BJ (cell line): ENCODE data around the gene CCDC146. TPM values are rescaled to one million over a fixed set of nuclear protein-coding genes. Genes with fewer than 3 reads are reported as not detected.
"Not testable (repeated sequence)": the region's sequence is repeated elsewhere in the genome, so short reads cannot be mapped to it uniquely, and the experiment has no call there.

Experiments used
- CTCF ChIA-PET: fragments of 350-600 bp; formaldehyde crosslinking; extraction: SDS; loops from one replicate; lab custom pipeline; 2021; ENCODE audit warnings: antibody characterized with exemption, inconsistent platforms; lab: Yijun Ruan, JAX
- POLR2A ChIA-PET: fragments of 300-600 bp; sonication (Branson Sonifier 250); formaldehyde crosslinking; extraction: SDS; loops from one replicate; lab custom pipeline; 2021; ENCODE audit warnings: antibody characterized with exemption; lab: Charles Lee
- DNase-seq: peaks from one replicate; pipeline ENCODE4 v3.0.0-alpha.2; 2011; ENCODE audit warnings: low read depth
- H3K27me3 ChIP-seq: 2 replicates; pipeline ENCODE4 v1.6.0; 2011; ENCODE audit warnings: low read length; ENCODE audit not compliant: control insufficient read depth, insufficient read depth
- H3K36me3 ChIP-seq: 2 replicates; pipeline ENCODE4 v1.5.1; 2011; ENCODE audit warnings: low read length; ENCODE audit not compliant: control insufficient read depth, insufficient read depth
- H3K4me3 ChIP-seq: 2 replicates; pipeline ENCODE4 v1.5.1; 2011; ENCODE audit warnings: low read depth, mild to moderate bottlenecking, control low read depth, low read length
- CTCF ChIP-seq: IDR thresholded peaks from 2 replicates; pipeline ENCODE4 v1.5.1; 2011; ENCODE audit warnings: low read depth, mild to moderate bottlenecking, control low read depth, inconsistent platforms, low read length, moderate library complexity; ENCODE audit not compliant: insufficient read depth
- polyA plus RNA-seq: library from polyadenylated mRNA; depleted of rRNA; stranded (reverse); fragments of >200 nt; gene quantifications from 2 replicates; pipeline ENCODE4 v1.2.3, GENCODE V29; 2011

CCDC146 gene
- polyA plus RNA-seq, 1 experiment: 1.3 TPM

GRCh38 chr7:77266291-77266794 lies 143.9 kb downstream of the CCDC146 start:
- TF ChIP-seq CTCF: no peak
- Histone ChIP-seq H3K36me3 (no peaks in the 10 kb centered on the region), H3K27me3 (no peaks in the 10 kb centered on the region), H3K4me3 (no peak overlapping the region)
- ChIA-PET CTCF (interaction anchor here (1.2 kb wide), 1 partner anchor 19 kb away, joined by 6 read pairs; no protein-coding TSS in a partner anchor), POLR2A (no interaction called here)
- no peak for DNase-seq

GRCh38 chr7:77269360-77270093 lies 147.1 kb downstream of the CCDC146 start:
- no peak for DNase-seq
- Histone ChIP-seq H3K36me3 (no peaks in the 10 kb centered on the region), H3K4me3 (no peak overlapping the region), H3K27me3 (no peaks in the 10 kb centered on the region)
- ChIA-PET CTCF (interaction anchor here (1.1 to 1.4 kb wide), 2 partner anchors 13 to 16 kb away, joined by 3 to 4 read pairs; no protein-coding TSS in a partner anchor), POLR2A (no interaction called here)
- no peak for TF ChIP-seq CTCF

- ChIA-PET CTCF (interaction anchor here (1.1 to 1.4 kb wide), 2 partner anchors 12 to 17 kb away, joined by 3 to 4 read pairs; no protein-coding TSS in a partner anchor), POLR2A (no interaction called here)
- Histone ChIP-seq H3K36me3 (no peaks in the 10 kb centered on the region), H3K4me3 (no peak overlapping the region), H3K27me3 (no peaks in the 10 kb centered on the region)
- no peak for TF ChIP-seq CTCF
- DNase-seq: no peak
These were observed 147.7 kb downstream of the CCDC146 start for GRCh38 chr7:77270094-77270480.

GRCh38 chr7:77271766-77272165 lies 149.4 kb downstream of the CCDC146 start:
- no peak for TF ChIP-seq CTCF
- POLR2A ChIA-PET: interaction anchor here (0.6 kb wide), 1 partner anchor 1722 kb away, joined by 3 read pairs; no protein-coding TSS in a partner anchor
- Histone ChIP-seq H3K4me3 (no peak overlapping the region), H3K36me3 (no peaks in the 10 kb centered on the region), H3K27me3 (no peaks in the 10 kb centered on the region)
- DNase-seq: no peak
- CTCF ChIA-PET: interaction anchor here (1.0 kb wide), 1 partner anchor 24 kb away, joined by 3 read pairs; no protein-coding TSS in a partner anchor

- peak; percentile 23 for DNase-seq
- CTCF ChIA-PET: interaction anchor here (1.1 kb wide), 1 partner anchor 28 kb away, joined by 4 read pairs; no protein-coding TSS in a partner anchor
- POLR2A ChIA-PET, H3K4me3 ChIP-seq, H3K27me3 ChIP-seq, H3K36me3 ChIP-seq: not testable (repeated sequence)
These were observed 153.2 kb downstream of the CCDC146 start for GRCh38 chr7:77275663-77276062.
